Fibroblast of lung (primary cell): ENCODE data around the gene TMC6. TPM values are rescaled to one million over a fixed set of nuclear protein-coding genes. Genes with fewer than 3 reads are reported as not detected.
A peak's percentile ranks its signal among the peaks of the same experiment; 100 is the strongest.

Source experiments
- DNase-seq, 2 donors: peaks; one replicate each; pipeline versions ENCODE4 v3.0.0 to v3.0.0-alpha.2; 2010; ENCODE audit warnings: low read depth in 2 of 2
- H2AFZ ChIP-seq: 2 replicates; pipeline ENCODE4 v1.5.1; 2012; ENCODE audit warnings: low read length, control low read depth, inconsistent platforms
- H3K27ac ChIP-seq: 2 replicates; pipeline ENCODE4 v1.5.1; 2011; ENCODE audit warnings: low read length, control low read depth; ENCODE audit not compliant: insufficient read depth
- H3K27me3 ChIP-seq: 2 replicates; pipeline ENCODE4 v1.5.1; 2011; ENCODE audit warnings: mild to moderate bottlenecking, low read length; ENCODE audit not compliant: control insufficient read depth, insufficient read depth
- H3K36me3 ChIP-seq: 2 replicates; pipeline ENCODE4 v1.5.1; 2011; ENCODE audit warnings: low read length; ENCODE audit not compliant: control insufficient read depth, insufficient read depth
- H3K4me1 ChIP-seq: 2 replicates; pipeline ENCODE4 v1.5.1; 2011; ENCODE audit warnings: low read length; ENCODE audit not compliant: control insufficient read depth, insufficient read depth; ENCODE audit errors: extremely low read depth
- H3K4me2 ChIP-seq: 2 replicates; pipeline ENCODE4 v1.5.1; 2011; ENCODE audit warnings: low read length, control low read depth; ENCODE audit not compliant: insufficient read depth; ENCODE audit errors: extremely low read depth
- H3K4me3 ChIP-seq, 4 experiments: fragments of 200-600 bp in 1 of 4; sonication (generic) in 1 of 4; replicated peaks in 1 of 4; 2 replicates each; pipeline ENCODE4 v1.5.1; 2011 to 2016; ENCODE audit warnings: low read length in 4 of 4, low read depth in 3 of 4, mild to moderate bottlenecking in 3 of 4, control low read depth in 2 of 4, inconsistent platforms in 1 of 4, mixed read lengths in 1 of 4; ENCODE audit not compliant: insufficient read depth in 1 of 4; ENCODE audit errors: control extremely low read depth in 1 of 4
- H3K79me2 ChIP-seq: 2 replicates; pipeline ENCODE4 v1.5.1; 2012; ENCODE audit warnings: mild to moderate bottlenecking, low read length, inconsistent platforms; ENCODE audit not compliant: control insufficient read depth, insufficient read depth
- H3K9ac ChIP-seq: 2 replicates; pipeline ENCODE4 v1.5.1; 2011; ENCODE audit warnings: mild to moderate bottlenecking, low read length, control low read depth; ENCODE audit not compliant: insufficient read depth
- H3K9me3 ChIP-seq: 2 replicates; pipeline ENCODE4 v1.5.1; 2012; ENCODE audit warnings: low read depth, low read length; ENCODE audit not compliant: control insufficient read depth, insufficient read depth
- H4K20me1 ChIP-seq: 2 replicates; pipeline ENCODE4 v1.5.1; 2011; ENCODE audit warnings: low read length; ENCODE audit not compliant: control insufficient read depth, insufficient read depth; ENCODE audit errors: extremely low read depth
- CTCF ChIP-seq, 2 donors: IDR thresholded peaks in 1 of 2; conservative IDR thresholded peaks in 1 of 2; 1 replicate in 1 of 2; 2 replicates in 1 of 2; pipeline ENCODE4 v1.5.1; 2011 to 2012; ENCODE audit warnings: low read length in 2 of 2, control low read depth in 1 of 2, inconsistent platforms in 1 of 2, low read depth in 1 of 2, mild to moderate bottlenecking in 1 of 2
- EZH2 ChIP-seq: IDR thresholded peaks from 2 replicates; pipeline ENCODE4 v1.5.1; 2012; ENCODE audit warnings: low read length, control low read depth, mild to moderate bottlenecking; ENCODE audit errors: missing control alignments
- polyA plus RNA-seq, 2 donors: library from polyadenylated mRNA; depleted of rRNA in 1 of 2; stranded (reverse) in 1 of 2; unstranded in 1 of 2; fragments of >200 nt; gene quantifications; 2 replicates each; pipeline ENCODE4 v1.2.1, GENCODE V29; 2011 to 2012; ENCODE audit warnings: missing spikeins in 1 of 2
- total RNA-seq: library from RNA; depleted of rRNA; stranded (reverse); fragments of >200 nt; gene quantifications from 2 replicates; pipeline ENCODE4 v1.2.1, GENCODE V29; 2014

The TMC6 gene
- total and polyA plus RNA-seq, 2 donors (not counting 1 experiment from before 2014, with no cell fraction given) = 0.17 to 1.3 TPM

- H2AFZ ChIP-seq = no peak overlapping the region
- no peaks in the 10 kb centered on the region for H3K36me3 ChIP-seq
- no peak overlapping the region for H3K9ac ChIP-seq
- H3K79me2 ChIP-seq = no peaks in the 10 kb centered on the region
- TF ChIP-seq CTCF (conservative IDR thresholded peaks at IDR 0.05 in 1 of 2, IDR thresholded peaks at IDR 0.05 in 1 of 2; ENCODE audit: low read depth in 1 of 2, low read length in 2 of 2) (no peak), EZH2 (no peak)
- no peak overlapping the region for H3K27ac ChIP-seq
- no peaks in the 10 kb centered on the region for H3K9me3 ChIP-seq
- no peak for DNase-seq
- H4K20me1 ChIP-seq = no peaks in the 10 kb centered on the region
- no peaks in the 10 kb centered on the region for H3K27me3 ChIP-seq
- H3K4me1 ChIP-seq = no peaks in the 10 kb centered on the region
- no peak overlapping the region for H3K4me3 ChIP-seq
- no peak overlapping the region for H3K4me2 ChIP-seq
Observed at GRCh38 chr17:78113804-78114785, 14.5 kb downstream of the TMC6 start.

GRCh38 chr17:78112518-78113471 lies 15.8 kb downstream of the TMC6 start:
- DNase-seq = peak; percentile 20 to 34
- H3K36me3 ChIP-seq = no peaks in the 10 kb centered on the region

More at GRCh38 chr17:78112518-78113471, 15.8 kb downstream of the TMC6 start:
- no peak overlapping the region for H3K4me3 ChIP-seq
- H3K27ac ChIP-seq = no peak overlapping the region
- H4K20me1 ChIP-seq = no peaks in the 10 kb centered on the region
- no peaks in the 10 kb centered on the region for H3K27me3 ChIP-seq
- TF ChIP-seq EZH2 (no peak), CTCF (conservative IDR thresholded peaks at IDR 0.05 in 1 of 2, IDR thresholded peaks at IDR 0.05 in 1 of 2; ENCODE audit: low read depth in 1 of 2, low read length in 2 of 2) (peak; percentile 90 to 92)
- H3K4me2 ChIP-seq = no peak overlapping the region
- H3K4me1 ChIP-seq = no peaks in the 10 kb centered on the region
- H3K9ac ChIP-seq = no peak overlapping the region
- H3K9me3 ChIP-seq = no peaks in the 10 kb centered on the region
- H2AFZ ChIP-seq = no peak overlapping the region
- H3K79me2 ChIP-seq = no peaks in the 10 kb centered on the region
